ENCODE results near the gene CHRND. TPM values are rescaled to one million over a fixed set of nuclear protein-coding genes. Genes with fewer than 3 reads are reported as not detected.

CHRND gene
- total and polyA plus RNA-seq, 2 of the 13 experiments (the other 11 are each of a cell fraction or from before 2014, with no cell fraction given), result 0.18 TPM; not detected in 1

GRCh38 chr2:232523682-232524597 lies 2.0 kb upstream of the CHRND start (continued):
- peak; percentile 8; the same call in 1 of the 2 replicates for TF ChIP-seq HIC2 (CRISPR knock-in tag; IDR thresholded peaks at IDR 0.05; ENCODE audit: low read depth)
- TF ChIP-seq HOXA7 (CRISPR knock-in tag; IDR thresholded peaks at IDR 0.05), result no peak
- no peak for TF ChIP-seq JARID2 (CRISPR knock-in tag; IDR thresholded peaks at IDR 0.05; ENCODE audit: insufficient replicate concordance)
- 0 out of 2 replicates have a peak, but pooled peaks have one; percentile 18 for TF ChIP-seq ZNF547 (CRISPR knock-in tag; IDR thresholded peaks at IDR 0.05)
- no peak for TF ChIP-seq NCOA1 (CRISPR knock-in tag; IDR thresholded peaks at IDR 0.05)
- TF ChIP-seq, protein P1, sequence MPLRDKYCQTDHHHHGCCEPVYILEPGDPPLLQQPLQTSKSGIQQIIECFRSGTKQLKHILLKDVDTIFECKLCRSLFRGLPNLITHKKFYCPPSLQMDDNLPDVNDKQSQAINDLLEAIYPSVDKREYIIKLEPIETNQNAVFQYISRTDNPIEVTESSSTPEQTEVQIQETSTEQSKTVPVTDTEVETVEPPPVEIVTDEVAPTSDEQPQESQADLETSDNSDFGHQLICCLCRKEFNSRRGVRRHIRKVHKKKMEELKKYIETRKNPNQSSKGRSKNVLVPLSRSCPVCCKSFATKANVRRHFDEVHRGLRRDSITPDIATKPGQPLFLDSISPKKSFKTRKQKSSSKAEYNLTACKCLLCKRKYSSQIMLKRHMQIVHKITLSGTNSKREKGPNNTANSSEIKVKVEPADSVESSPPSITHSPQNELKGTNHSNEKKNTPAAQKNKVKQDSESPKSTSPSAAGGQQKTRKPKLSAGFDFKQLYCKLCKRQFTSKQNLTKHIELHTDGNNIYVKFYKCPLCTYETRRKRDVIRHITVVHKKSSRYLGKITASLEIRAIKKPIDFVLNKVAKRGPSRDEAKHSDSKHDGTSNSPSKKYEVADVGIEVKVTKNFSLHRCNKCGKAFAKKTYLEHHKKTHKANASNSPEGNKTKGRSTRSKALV (CRISPR knock-in tag; IDR thresholded peaks at IDR 0.05), result peak; percentile 99
- no peak for TF ChIP-seq ZNF703 (CRISPR knock-in tag; IDR thresholded peaks at IDR 0.05; ENCODE audit: borderline replicate concordance)
- no peak for TF ChIP-seq ZSCAN29 (CRISPR knock-in tag; conservative IDR thresholded peaks at IDR 0.05)
- no peak for TF ChIP-seq PBX2 (CRISPR knock-in tag; IDR thresholded peaks at IDR 0.05)
- TF ChIP-seq, protein P2, sequence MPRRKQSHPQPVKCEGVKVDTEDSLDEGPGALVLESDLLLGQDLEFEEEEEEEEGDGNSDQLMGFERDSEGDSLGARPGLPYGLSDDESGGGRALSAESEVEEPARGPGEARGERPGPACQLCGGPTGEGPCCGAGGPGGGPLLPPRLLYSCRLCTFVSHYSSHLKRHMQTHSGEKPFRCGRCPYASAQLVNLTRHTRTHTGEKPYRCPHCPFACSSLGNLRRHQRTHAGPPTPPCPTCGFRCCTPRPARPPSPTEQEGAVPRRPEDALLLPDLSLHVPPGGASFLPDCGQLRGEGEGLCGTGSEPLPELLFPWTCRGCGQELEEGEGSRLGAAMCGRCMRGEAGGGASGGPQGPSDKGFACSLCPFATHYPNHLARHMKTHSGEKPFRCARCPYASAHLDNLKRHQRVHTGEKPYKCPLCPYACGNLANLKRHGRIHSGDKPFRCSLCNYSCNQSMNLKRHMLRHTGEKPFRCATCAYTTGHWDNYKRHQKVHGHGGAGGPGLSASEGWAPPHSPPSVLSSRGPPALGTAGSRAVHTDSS (CRISPR knock-in tag; conservative IDR thresholded peaks at IDR 0.05), result no peak
- TF ChIP-seq HINFP (CRISPR knock-in tag; IDR thresholded peaks at IDR 0.05; ENCODE audit: low read depth), result peak; percentile 62
- TF ChIP-seq ZNF354B (CRISPR knock-in tag; IDR thresholded peaks at IDR 0.05), result no peak
- TF ChIP-seq MTA1 (CRISPR knock-in tag; IDR thresholded peaks at IDR 0.05; ENCODE audit: borderline replicate concordance), result peak; percentile 39; the same call in 1 of the 2 replicates
- TF ChIP-seq DNMT1 (CRISPR knock-in tag; IDR thresholded peaks at IDR 0.05), result 0 out of 2 replicates have a peak, but pooled peaks have one; percentile 60
- no peak for TF ChIP-seq MAFK (conservative IDR thresholded peaks at IDR 0.05 in 1 of 2, IDR thresholded peaks at IDR 0.05 in 1 of 2; ENCODE audit: low read length in 2 of 2)
- no peak for TF ChIP-seq FOXO4 (CRISPR knock-in tag; conservative IDR thresholded peaks at IDR 0.05)
- TF ChIP-seq ZNF431 (CRISPR knock-in tag; IDR thresholded peaks at IDR 0.05; ENCODE audit: borderline replicate concordance, low read depth), result no peak
